Neural cell (in vitro differentiated cells): ENCODE data around the gene QPCT. TPM values are rescaled to one million over a fixed set of nuclear protein-coding genes. Genes with fewer than 3 reads are reported as not detected.

Experiments
- H2AFZ ChIP-seq: fragments of 200-600, 300-800 bp; sonication (generic), shearing (Covaris generic); 2 replicates; pipeline ENCODE4 v1.6.0; 2014; ENCODE audit warnings: low read depth, mild to moderate bottlenecking, antibody characterized with exemption, low read length, moderate library complexity
- H3F3A ChIP-seq: fragments of 200-600 bp; shearing (Covaris generic); 2 replicates; pipeline ENCODE4 v1.6.1; 2016; ENCODE audit warnings: mild to moderate bottlenecking, moderate library complexity, mixed read lengths, antibody characterized with exemption, low read length; ENCODE audit not compliant: insufficient read depth, poor library complexity, severe bottlenecking
- H3K27ac ChIP-seq: fragments of 200-600, 300-800 bp; sonication (generic), shearing (Covaris generic); 2 replicates; pipeline ENCODE4 v1.5.1; 2014; ENCODE audit warnings: mild to moderate bottlenecking, low read length, moderate library complexity
- H3K27me3 ChIP-seq: fragments of 300-800, 200-600 bp; sonication (generic), shearing (Covaris generic); 2 replicates; pipeline ENCODE4 v1.6.0; 2014; ENCODE audit warnings: mild to moderate bottlenecking, low read depth, low read length, moderate library complexity; ENCODE audit not compliant: insufficient read depth
- H3K36me3 ChIP-seq: fragments of 300-800, 200-600 bp; sonication (generic), shearing (Covaris generic); 2 replicates; pipeline ENCODE4 v1.5.1; 2014; ENCODE audit warnings: mild to moderate bottlenecking, antibody characterized with exemption, low read length, moderate library complexity; ENCODE audit not compliant: insufficient read depth
- H3K4me2 ChIP-seq: fragments of 300-800, 200-600 bp; sonication (generic), shearing (Covaris generic); 2 replicates; pipeline ENCODE4 v1.6.0; 2014; ENCODE audit warnings: mild to moderate bottlenecking, low read length
- H3K4me3 ChIP-seq: fragments of 300-800, 200-600 bp; sonication (generic), shearing (Covaris generic); 2 replicates; pipeline ENCODE4 v1.5.1; 2014; ENCODE audit warnings: mild to moderate bottlenecking, low read length, moderate library complexity
- H3K79me2 ChIP-seq: fragments of 200-600 bp; shearing (Covaris generic); replicated peaks from 2 replicates; pipeline ENCODE4 v1.6.0; 2014; ENCODE audit warnings: mild to moderate bottlenecking, low read length, moderate library complexity; ENCODE audit not compliant: insufficient read depth
- H3K9ac ChIP-seq: fragments of 300-800, 200-600 bp; sonication (generic), shearing (Covaris generic); 2 replicates; pipeline ENCODE4 v1.6.1; 2016; ENCODE audit warnings: mild to moderate bottlenecking, low read length, mixed read lengths
- H3K9me2 ChIP-seq: fragments of 200-600 bp; shearing (Covaris generic); 2 replicates; pipeline ENCODE4 v1.6.1; 2016; ENCODE audit warnings: mild to moderate bottlenecking, low read length, mixed read lengths; ENCODE audit not compliant: insufficient read depth
- H3K9me3 ChIP-seq: fragments of 200-600, 300-800 bp; sonication (generic), shearing (Covaris generic); 2 replicates; pipeline ENCODE4 v1.6.1; 2016; ENCODE audit warnings: mild to moderate bottlenecking, mixed run types, low read length, moderate library complexity, mixed read lengths
- H4K20me1 ChIP-seq: fragments of 200-600 bp; shearing (Covaris generic); 2 replicates; pipeline ENCODE4 v1.6.1; 2016; ENCODE audit warnings: mild to moderate bottlenecking, mixed run types; ENCODE audit not compliant: insufficient read depth
- EP300 ChIP-seq: fragments of 450-650 bp; conservative IDR thresholded peaks from 2 replicates; pipeline ENCODE4 v1.6.1; 2014; ENCODE audit warnings: antibody characterized with exemption, mild to moderate bottlenecking, moderate library complexity; ENCODE audit not compliant: poor library complexity, severe bottlenecking
- EZH2 ChIP-seq: fragments of 200-600, 300-800 bp; shearing (Covaris generic), sonication (generic); IDR thresholded peaks from 2 replicates; pipeline ENCODE4 v1.6.1; 2014; ENCODE audit warnings: antibody characterized with exemption, low read length, borderline replicate concordance, mild to moderate bottlenecking; ENCODE audit not compliant: insufficient read depth, poor library complexity, severe bottlenecking
- MXI1 ChIP-seq: fragments of 450-650 bp; conservative IDR thresholded peaks from 2 replicates; pipeline ENCODE4 v1.6.1; 2014; ENCODE audit warnings: antibody characterized with exemption, mild to moderate bottlenecking; ENCODE audit not compliant: poor library complexity, severe bottlenecking
- POLR2AphosphoS5 ChIP-seq: IDR thresholded peaks from 2 replicates; pipeline ENCODE4 v1.6.1; 2012
- RAD21 ChIP-seq: fragments of 450-650 bp; conservative IDR thresholded peaks from 2 replicates; pipeline ENCODE4 v1.6.1; 2014; ENCODE audit warnings: antibody characterized with exemption, mild to moderate bottlenecking, moderate library complexity
- SMC3 ChIP-seq: fragments of 450-650 bp; conservative IDR thresholded peaks from 2 replicates; pipeline ENCODE4 v1.6.1; 2014; ENCODE audit warnings: antibody characterized with exemption, mild to moderate bottlenecking, moderate library complexity; ENCODE audit not compliant: poor library complexity
- TAF1 ChIP-seq: IDR thresholded peaks from 2 replicates; pipeline ENCODE4 v1.6.1; 2012; ENCODE audit warnings: low read depth
- polyA plus RNA-seq: library from polyadenylated mRNA; depleted of rRNA; stranded (reverse); fragments of >200 nt; gene quantifications from 2 replicates; pipeline ENCODE4 v1.2.3, GENCODE V29; 2014
- TF ChIP-seq, protein P1 (sequence below): fragments of 450-650 bp; IDR thresholded peaks from 2 replicates; pipeline ENCODE4 v1.5.1; 2014; ENCODE audit warnings: antibody characterized with exemption, mild to moderate bottlenecking, moderate library complexity; ENCODE audit not compliant: poor library complexity, severe bottlenecking
- TF ChIP-seq, protein P2 (sequence below): IDR thresholded peaks from 2 replicates; pipeline ENCODE4 v1.6.1; 2012; ENCODE audit warnings: borderline replicate concordance

Gene QPCT
- polyA plus RNA-seq, 1 donor from 2014 or later: 2.3 TPM

DNA sequence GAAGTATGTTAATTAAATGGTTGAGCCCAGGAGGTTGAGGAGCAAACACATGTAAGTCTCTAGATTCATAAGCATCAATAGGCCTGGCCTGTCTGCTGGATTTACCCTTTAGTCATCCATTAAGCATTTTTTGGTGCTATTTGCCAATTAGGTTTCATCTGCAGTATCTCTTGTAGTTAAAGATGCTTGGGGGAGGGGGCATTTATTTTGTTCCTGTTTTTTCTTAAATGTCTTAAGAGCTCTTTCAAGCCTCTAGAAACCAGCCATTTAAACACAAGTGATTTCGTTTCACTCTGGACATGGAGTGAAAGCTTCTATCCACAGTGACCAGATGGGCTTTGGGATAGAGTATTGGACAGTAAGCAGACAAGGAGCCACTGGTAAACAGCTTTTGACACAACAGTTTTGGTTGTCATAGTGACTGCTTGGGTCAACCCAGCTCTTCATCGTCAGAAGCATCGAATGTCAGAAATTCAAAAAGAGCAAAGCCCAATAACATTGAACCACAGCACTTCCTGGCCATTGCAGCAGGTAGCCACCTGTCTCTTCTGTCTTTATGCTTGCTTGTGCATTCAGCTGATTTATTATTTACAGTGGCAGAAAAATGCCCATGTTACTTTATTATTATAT, 4.9 kb downstream of the QPCT start:
- Histone ChIP-seq H3K27ac (no peak overlapping the region), H3K4me2 (no peak overlapping the region), H4K20me1 (no peaks in the 10 kb centered on the region), H3K9me2 (no peaks in the 10 kb centered on the region), H3K27me3 (peaks cover 11% of the 10 kb centered on the region), H2AFZ (no peak overlapping the region), H3K4me3 (no peak overlapping the region), H3K79me2 (no peaks in the 10 kb centered on the region), H3K9me3 (no peaks in the 10 kb centered on the region), H3K36me3 (no peaks in the 10 kb centered on the region), H3F3A (no peaks in the 10 kb centered on the region), H3K9ac (no peak overlapping the region)
- TF ChIP-seq, protein P1, sequence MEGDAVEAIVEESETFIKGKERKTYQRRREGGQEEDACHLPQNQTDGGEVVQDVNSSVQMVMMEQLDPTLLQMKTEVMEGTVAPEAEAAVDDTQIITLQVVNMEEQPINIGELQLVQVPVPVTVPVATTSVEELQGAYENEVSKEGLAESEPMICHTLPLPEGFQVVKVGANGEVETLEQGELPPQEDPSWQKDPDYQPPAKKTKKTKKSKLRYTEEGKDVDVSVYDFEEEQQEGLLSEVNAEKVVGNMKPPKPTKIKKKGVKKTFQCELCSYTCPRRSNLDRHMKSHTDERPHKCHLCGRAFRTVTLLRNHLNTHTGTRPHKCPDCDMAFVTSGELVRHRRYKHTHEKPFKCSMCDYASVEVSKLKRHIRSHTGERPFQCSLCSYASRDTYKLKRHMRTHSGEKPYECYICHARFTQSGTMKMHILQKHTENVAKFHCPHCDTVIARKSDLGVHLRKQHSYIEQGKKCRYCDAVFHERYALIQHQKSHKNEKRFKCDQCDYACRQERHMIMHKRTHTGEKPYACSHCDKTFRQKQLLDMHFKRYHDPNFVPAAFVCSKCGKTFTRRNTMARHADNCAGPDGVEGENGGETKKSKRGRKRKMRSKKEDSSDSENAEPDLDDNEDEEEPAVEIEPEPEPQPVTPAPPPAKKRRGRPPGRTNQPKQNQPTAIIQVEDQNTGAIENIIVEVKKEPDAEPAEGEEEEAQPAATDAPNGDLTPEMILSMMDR: no peak
- TF ChIP-seq RAD21 (no peak), MXI1 (no peak), EP300 (no peak), SMC3 (no peak), POLR2AphosphoS5 (no peak), EZH2 (no peak)
- TF ChIP-seq, protein P2, sequence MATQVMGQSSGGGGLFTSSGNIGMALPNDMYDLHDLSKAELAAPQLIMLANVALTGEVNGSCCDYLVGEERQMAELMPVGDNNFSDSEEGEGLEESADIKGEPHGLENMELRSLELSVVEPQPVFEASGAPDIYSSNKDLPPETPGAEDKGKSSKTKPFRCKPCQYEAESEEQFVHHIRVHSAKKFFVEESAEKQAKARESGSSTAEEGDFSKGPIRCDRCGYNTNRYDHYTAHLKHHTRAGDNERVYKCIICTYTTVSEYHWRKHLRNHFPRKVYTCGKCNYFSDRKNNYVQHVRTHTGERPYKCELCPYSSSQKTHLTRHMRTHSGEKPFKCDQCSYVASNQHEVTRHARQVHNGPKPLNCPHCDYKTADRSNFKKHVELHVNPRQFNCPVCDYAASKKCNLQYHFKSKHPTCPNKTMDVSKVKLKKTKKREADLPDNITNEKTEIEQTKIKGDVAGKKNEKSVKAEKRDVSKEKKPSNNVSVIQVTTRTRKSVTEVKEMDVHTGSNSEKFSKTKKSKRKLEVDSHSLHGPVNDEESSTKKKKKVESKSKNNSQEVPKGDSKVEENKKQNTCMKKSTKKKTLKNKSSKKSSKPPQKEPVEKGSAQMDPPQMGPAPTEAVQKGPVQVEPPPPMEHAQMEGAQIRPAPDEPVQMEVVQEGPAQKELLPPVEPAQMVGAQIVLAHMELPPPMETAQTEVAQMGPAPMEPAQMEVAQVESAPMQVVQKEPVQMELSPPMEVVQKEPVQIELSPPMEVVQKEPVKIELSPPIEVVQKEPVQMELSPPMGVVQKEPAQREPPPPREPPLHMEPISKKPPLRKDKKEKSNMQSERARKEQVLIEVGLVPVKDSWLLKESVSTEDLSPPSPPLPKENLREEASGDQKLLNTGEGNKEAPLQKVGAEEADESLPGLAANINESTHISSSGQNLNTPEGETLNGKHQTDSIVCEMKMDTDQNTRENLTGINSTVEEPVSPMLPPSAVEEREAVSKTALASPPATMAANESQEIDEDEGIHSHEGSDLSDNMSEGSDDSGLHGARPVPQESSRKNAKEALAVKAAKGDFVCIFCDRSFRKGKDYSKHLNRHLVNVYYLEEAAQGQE: no peak

DNA sequence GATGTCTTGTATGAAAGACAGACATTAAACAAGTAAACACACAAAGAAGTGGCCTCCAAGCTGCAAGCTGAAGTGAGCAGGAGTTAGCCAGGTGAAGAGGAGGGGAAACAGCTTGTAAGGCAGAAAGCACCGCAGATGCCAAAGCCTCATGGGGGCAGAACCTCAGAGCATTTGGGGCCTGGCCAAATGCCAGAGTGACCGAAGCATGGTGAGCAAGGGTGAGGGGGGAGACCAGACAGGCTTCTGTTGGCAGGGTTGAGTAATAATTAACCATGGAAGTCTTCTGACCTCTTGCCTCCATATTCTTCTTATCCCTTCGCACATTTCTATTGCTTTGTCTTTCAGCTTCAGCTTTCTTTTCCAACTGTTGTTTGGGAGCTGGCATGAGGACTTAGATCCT, 5.6 kb downstream of the QPCT start:
- no peak overlapping the region for H3K27ac ChIP-seq
- no peaks in the 10 kb centered on the region for H3K9me3 ChIP-seq
- no peak overlapping the region for H3K4me2 ChIP-seq
- H2AFZ ChIP-seq: no peak overlapping the region
- H3K4me3 ChIP-seq: no peak overlapping the region
- no peaks in the 10 kb centered on the region for H3F3A ChIP-seq
- TF ChIP-seq TAF1 (no peak), SMC3 (no peak), POLR2AphosphoS5 (no peak), RAD21 (no peak), EZH2 (no peak)
- TF ChIP-seq, protein P2: no peak
- TF ChIP-seq, protein P1: no peak
- no peaks in the 10 kb centered on the region for H3K9me2 ChIP-seq
- H3K27me3 ChIP-seq: peaks cover 4% of the 10 kb centered on the region
- no peaks in the 10 kb centered on the region for H4K20me1 ChIP-seq
- H3K79me2 ChIP-seq: no peaks in the 10 kb centered on the region
- H3K36me3 ChIP-seq: no peaks in the 10 kb centered on the region
- no peak overlapping the region for H3K9ac ChIP-seq
